Umbilical cord (tissue), 2 donors: ENCODE measurements around the gene ATXN7. TPM values are rescaled to one million over a fixed set of nuclear protein-coding genes. Genes with fewer than 3 reads are reported as not detected.

ENCODE experiments used
- DNase-seq: peaks from one replicate; pipeline ENCODE4 v3.0.0-alpha.2; 2015; ENCODE audit warnings: low spot score
- total RNA-seq: library from RNA; depleted of rRNA; stranded (reverse); fragments of >200 nt; gene quantifications from one replicate; pipeline ENCODE4 v1.2.3, GENCODE V29; 2014; ENCODE audit warnings: low replicate concordance; ENCODE audit not compliant: insufficient read depth

The ATXN7 gene
- total RNA-seq, 1 donor from 2014 or later, result 43.1 TPM

GRCh38 chr3:64048631-64049061 is 185.0 kb downstream of the ATXN7 start:
- DNase-seq, result no peak

DNA sequence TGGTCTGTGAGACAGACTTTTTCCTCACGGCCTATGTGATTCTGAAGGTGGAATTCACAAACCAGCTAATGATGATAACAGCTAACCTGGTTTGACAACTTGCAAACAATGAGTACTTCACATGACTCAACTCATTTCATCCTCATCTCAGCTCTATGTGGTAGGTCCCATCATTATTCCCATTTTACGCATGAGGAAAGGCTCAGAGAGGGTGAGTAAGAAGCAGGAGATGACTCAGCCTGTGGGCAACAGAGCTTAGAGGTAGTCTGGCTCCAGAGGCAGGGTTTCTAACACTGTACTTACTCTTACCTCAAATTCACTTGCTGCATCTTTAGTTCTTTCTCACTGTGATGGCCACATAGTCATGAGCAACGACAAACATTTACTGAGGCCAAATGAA is 185.5 kb downstream of the ATXN7 start:
- no peak for DNase-seq

GRCh38 chr3:64049832-64050231 is 186.2 kb downstream of the ATXN7 start:
- no peak for DNase-seq

Other genes starting within 250 kb of the ATXN7 start
- 6.3 TPM for gene SNTN, start 211.2 kb upstream of the ATXN7 start, total RNA-seq
- gene C3orf49, start 44.6 kb upstream of the ATXN7 start, total RNA-seq, result not detected
- gene THOC7, start 62 bp upstream of the ATXN7 start, total RNA-seq, result 39.7 TPM
- not detected for gene SCAANT1, start 48.5 kb downstream of the ATXN7 start, total RNA-seq
- gene PSMD6, start 159.6 kb downstream of the ATXN7 start, total RNA-seq, result 60.2 TPM